Lower leg skin (tissue), 3 donors: ENCODE measurements around the gene HES1.

Source experiments
- POLR2A ChIP-seq, 2 donors: fragments of 450-650 bp; IDR thresholded peaks; one replicate each; pipeline ENCODE4 v1.6.1; 2016 to 2017; ENCODE audit warnings: antibody characterized with exemption in 2 of 2, mild to moderate bottlenecking in 1 of 2, moderate library complexity in 1 of 2
- TF ChIP-seq, protein P1 (sequence below), 3 donors: fragments of 450-650 bp; IDR thresholded peaks; one replicate each; pipeline ENCODE4 v1.5.1; 2016; ENCODE audit warnings: antibody characterized with exemption in 3 of 3, mild to moderate bottlenecking in 3 of 3, moderate library complexity in 2 of 3

DNA sequence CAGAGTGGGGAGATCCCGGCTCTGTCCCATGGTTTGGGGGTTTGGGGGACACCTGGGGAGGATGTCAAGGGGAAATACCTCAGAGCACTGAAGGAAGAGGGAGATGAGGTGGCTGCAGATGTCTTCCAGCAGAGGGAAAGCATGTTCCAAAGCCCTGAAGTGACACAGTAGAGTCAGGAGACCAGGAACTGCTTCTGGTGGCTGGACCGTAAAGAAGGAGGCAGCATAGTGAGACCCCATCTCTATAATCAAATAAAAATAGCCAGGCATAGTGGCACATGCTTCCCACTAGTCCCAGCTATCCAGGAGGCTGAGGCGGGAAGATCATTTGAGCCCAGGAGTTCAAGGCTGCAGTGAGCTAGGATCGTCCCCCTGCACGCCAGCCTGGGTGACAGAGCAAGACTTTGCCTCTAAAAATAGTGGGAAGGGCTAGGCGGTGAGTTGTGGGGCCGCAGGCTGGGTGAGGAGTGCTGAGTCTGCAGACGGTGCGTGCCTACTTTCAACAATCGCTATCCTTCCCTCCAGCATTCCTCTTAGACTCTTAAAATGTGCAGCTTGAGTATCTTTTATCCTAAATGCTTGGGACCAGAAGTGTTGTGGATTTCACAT lies 26.2 kb downstream of the HES1 start:
- TF ChIP-seq, protein P1, sequence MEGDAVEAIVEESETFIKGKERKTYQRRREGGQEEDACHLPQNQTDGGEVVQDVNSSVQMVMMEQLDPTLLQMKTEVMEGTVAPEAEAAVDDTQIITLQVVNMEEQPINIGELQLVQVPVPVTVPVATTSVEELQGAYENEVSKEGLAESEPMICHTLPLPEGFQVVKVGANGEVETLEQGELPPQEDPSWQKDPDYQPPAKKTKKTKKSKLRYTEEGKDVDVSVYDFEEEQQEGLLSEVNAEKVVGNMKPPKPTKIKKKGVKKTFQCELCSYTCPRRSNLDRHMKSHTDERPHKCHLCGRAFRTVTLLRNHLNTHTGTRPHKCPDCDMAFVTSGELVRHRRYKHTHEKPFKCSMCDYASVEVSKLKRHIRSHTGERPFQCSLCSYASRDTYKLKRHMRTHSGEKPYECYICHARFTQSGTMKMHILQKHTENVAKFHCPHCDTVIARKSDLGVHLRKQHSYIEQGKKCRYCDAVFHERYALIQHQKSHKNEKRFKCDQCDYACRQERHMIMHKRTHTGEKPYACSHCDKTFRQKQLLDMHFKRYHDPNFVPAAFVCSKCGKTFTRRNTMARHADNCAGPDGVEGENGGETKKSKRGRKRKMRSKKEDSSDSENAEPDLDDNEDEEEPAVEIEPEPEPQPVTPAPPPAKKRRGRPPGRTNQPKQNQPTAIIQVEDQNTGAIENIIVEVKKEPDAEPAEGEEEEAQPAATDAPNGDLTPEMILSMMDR (IDR thresholded peaks at IDR 0.05) = no peak
- no peak for TF ChIP-seq POLR2A (IDR thresholded peaks at IDR 0.05)
